Activated T-cell treated with anti-CD3 and anti-CD28 coated beads, Interleukin-2, amount 50 U/mL, for 4 hours (primary cell): Measurements from ENCODE around the gene CTPS2. TPM values are rescaled to one million over a fixed set of nuclear protein-coding genes. Genes with fewer than 3 reads are reported as not detected.
"Not testable (repeated sequence)": the region's sequence is repeated elsewhere in the genome, so short reads cannot be mapped to it uniquely, and the experiment has no call there.

ENCODE experiments used
- ATAC-seq, 2 donors: fragments of 200-7000 bp; cut with Tn5 transposase; one replicate each; pipeline ENCODE4 v1.10.0; 2021
- DNase-seq: peaks from one replicate; pipeline ENCODE4 v3.0.0-alpha.2; 2020
- H3K27me3 Mint-ChIP-seq: one replicate; pipeline ENCODE4 v1.8.0; 2021; ENCODE audit warnings: low read depth, mixed read lengths
- H3K36me3 Mint-ChIP-seq: one replicate; pipeline ENCODE4 v1.8.0; 2022; ENCODE audit warnings: mixed read lengths; ENCODE audit not compliant: insufficient read depth
- H3K4me1 Mint-ChIP-seq: one replicate; pipeline ENCODE4 v1.8.0; 2021; ENCODE audit warnings: low read depth, mixed read lengths
- H3K4me3 Mint-ChIP-seq: one replicate; pipeline ENCODE4 v1.8.0; 2021; ENCODE audit warnings: mild to moderate bottlenecking, moderate library complexity, mixed read lengths
- H3K9me3 Mint-ChIP-seq: one replicate; pipeline ENCODE4 v1.8.0; 2021; ENCODE audit warnings: mixed read lengths
- total RNA-seq, 3 donors: library from RNA; stranded (reverse); gene quantifications; one replicate each; pipeline ENCODE4 v1.2.1, GENCODE V29; 2021

CTPS2 gene
- total RNA-seq, 3 donors from 2014 or later = 1.2 to 2.6 (median 1.5) TPM

- Mint-ChIP-seq H3K36me3 (peaks cover 3% of the 10 kb centered on the region), H3K4me1 (no peaks in the 10 kb centered on the region), H3K4me3 (no peak overlapping the region), H3K9me3 (no peaks in the 10 kb centered on the region), H3K27me3 (no peaks in the 10 kb centered on the region)
- no peak for DNase-seq
- no peak for ATAC-seq
Measured at GRCh38 chrX:16588266-16588665, 124.2 kb downstream of the CTPS2 start.

GRCh38 chrX:16587836-16588235, 124.6 kb downstream of the CTPS2 start:
- no peak for DNase-seq
- Mint-ChIP-seq H3K9me3 (no peaks in the 10 kb centered on the region), H3K4me3 (no peak overlapping the region), H3K27me3 (no peaks in the 10 kb centered on the region), H3K36me3 (peaks cover 3% of the 10 kb centered on the region), H3K4me1 (no peaks in the 10 kb centered on the region)
- no peak for ATAC-seq

GRCh38 chrX:16586377-16587112, 125.9 kb downstream of the CTPS2 start:
- H3K9me3 Mint-ChIP-seq = no peaks in the 10 kb centered on the region
- peaks cover 3% of the 10 kb centered on the region for H3K36me3 Mint-ChIP-seq
- DNase-seq (no peak), ATAC-seq (no peak)
- H3K4me3 Mint-ChIP-seq = no peak overlapping the region
- no peaks in the 10 kb centered on the region for H3K27me3 Mint-ChIP-seq
- H3K4me1 Mint-ChIP-seq = no peaks in the 10 kb centered on the region

- Mint-ChIP-seq H3K27me3 (no peaks in the 10 kb centered on the region), H3K36me3 (peaks cover 3% of the 10 kb centered on the region), H3K4me3 (no peak overlapping the region), H3K4me1 (no peaks in the 10 kb centered on the region), H3K9me3 (no peaks in the 10 kb centered on the region)
- no peak for DNase-seq
- no peak for ATAC-seq
Measured at GRCh38 chrX:16585486-16586376, 126.7 kb downstream of the CTPS2 start.

GRCh38 chrX:16580004-16580797, 132.3 kb downstream of the CTPS2 start:
- H3K4me1 Mint-ChIP-seq, H3K27me3 Mint-ChIP-seq, H3K9me3 Mint-ChIP-seq, ATAC-seq, H3K36me3 Mint-ChIP-seq, DNase-seq, H3K4me3 Mint-ChIP-seq: not testable (repeated sequence)

- Mint-ChIP-seq H3K4me3 (no peak overlapping the region), H3K36me3 (no peaks in the 10 kb centered on the region), H3K9me3 (peaks cover 3% of the 10 kb centered on the region), H3K27me3 (no peaks in the 10 kb centered on the region), H3K4me1 (peaks cover 3% of the 10 kb centered on the region)
- DNase-seq = no peak
- ATAC-seq = no peak
Measured at GRCh38 chrX:16579517-16579916, 133.0 kb downstream of the CTPS2 start.

GRCh38 chrX:16578218-16578617, 134.3 kb downstream of the CTPS2 start:
- H3K36me3 Mint-ChIP-seq = no peaks in the 10 kb centered on the region
- ATAC-seq (no peak), DNase-seq (no peak)
- no peaks in the 10 kb centered on the region for H3K27me3 Mint-ChIP-seq
- H3K4me1 Mint-ChIP-seq = peaks cover 3% of the 10 kb centered on the region
- no peak overlapping the region for H3K4me3 Mint-ChIP-seq
- H3K9me3 Mint-ChIP-seq = peaks cover 3% of the 10 kb centered on the region

- peaks cover 3% of the 10 kb centered on the region for H3K4me1 Mint-ChIP-seq
- peaks cover 3% of the 10 kb centered on the region for H3K9me3 Mint-ChIP-seq
- H3K36me3 Mint-ChIP-seq = no peaks in the 10 kb centered on the region
Measured at GRCh38 chrX:16577483-16578029, 134.9 kb downstream of the CTPS2 start.

GRCh38 chrX:16575388-16575787, 137.1 kb downstream of the CTPS2 start:
- not testable (repeated sequence) for H3K4me1 Mint-ChIP-seq, H3K9me3 Mint-ChIP-seq, H3K36me3 Mint-ChIP-seq, H3K4me3 Mint-ChIP-seq, ATAC-seq, DNase-seq, H3K27me3 Mint-ChIP-seq

More at GRCh38 chrX:16577483-16578029, 134.9 kb downstream of the CTPS2 start:
- ATAC-seq (no peak), DNase-seq (no peak)
- H3K4me3 Mint-ChIP-seq = no peak overlapping the region
- H3K27me3 Mint-ChIP-seq = no peaks in the 10 kb centered on the region

- no peaks in the 10 kb centered on the region for H3K27me3 Mint-ChIP-seq
- peaks cover 3% of the 10 kb centered on the region for H3K4me1 Mint-ChIP-seq
- H3K36me3 Mint-ChIP-seq = no peaks in the 10 kb centered on the region
- H3K9me3 Mint-ChIP-seq = no peaks in the 10 kb centered on the region
- no peak overlapping the region for H3K4me3 Mint-ChIP-seq
- ATAC-seq (no peak), DNase-seq (no peak)
Measured at GRCh38 chrX:16573781-16574180, 138.7 kb downstream of the CTPS2 start.

- Mint-ChIP-seq H3K27me3 (no peaks in the 10 kb centered on the region), H3K4me1 (no peaks in the 10 kb centered on the region), H3K36me3 (no peaks in the 10 kb centered on the region), H3K9me3 (no peaks in the 10 kb centered on the region), H3K4me3 (no peak overlapping the region)
- ATAC-seq (no peak), DNase-seq (no peak)
Measured at GRCh38 chrX:16567681-16568080, 144.8 kb downstream of the CTPS2 start.

- Mint-ChIP-seq H3K4me3 (no peak overlapping the region), H3K4me1 (no peaks in the 10 kb centered on the region), H3K9me3 (no peaks in the 10 kb centered on the region), H3K27me3 (no peaks in the 10 kb centered on the region), H3K36me3 (no peaks in the 10 kb centered on the region)
- DNase-seq (no peak), ATAC-seq (no peak)
Measured at GRCh38 chrX:16566571-16566970, 145.9 kb downstream of the CTPS2 start.

- DNase-seq (no peak), ATAC-seq (no peak)
- Mint-ChIP-seq H3K9me3 (no peaks in the 10 kb centered on the region), H3K36me3 (no peaks in the 10 kb centered on the region), H3K4me3 (no peak overlapping the region), H3K4me1 (peaks cover 8% of the 10 kb centered on the region), H3K27me3 (no peaks in the 10 kb centered on the region)
Measured at GRCh38 chrX:16560173-16560572, 152.3 kb downstream of the CTPS2 start.

- Mint-ChIP-seq H3K9me3 (no peaks in the 10 kb centered on the region), H3K4me1 (peaks cover 8% of the 10 kb centered on the region), H3K4me3 (no peak overlapping the region), H3K36me3 (no peaks in the 10 kb centered on the region), H3K27me3 (no peaks in the 10 kb centered on the region)
- ATAC-seq (no peak), DNase-seq (no peak)
Measured at GRCh38 chrX:16559206-16559619, 153.3 kb downstream of the CTPS2 start.
